HL-60 (cell line): ENCODE data around the gene FBXL7.

Experiments
- CTCF ChIP-seq: IDR thresholded peaks from one replicate; pipeline ENCODE4 v1.5.1; 2011; ENCODE audit warnings: low read length, control low read depth, inconsistent platforms; ENCODE audit not compliant: insufficient read depth
- GABPA ChIP-seq: IDR thresholded peaks from 2 replicates; pipeline ENCODE4 v1.6.1; 2012; ENCODE audit warnings: low read depth
- POLR2AphosphoS5 ChIP-seq: IDR thresholded peaks from 2 replicates; pipeline ENCODE4 v1.6.1; 2012; ENCODE audit warnings: low read depth
- REST ChIP-seq: IDR thresholded peaks from 2 replicates; pipeline ENCODE4 v1.6.1; 2012; ENCODE audit warnings: low read depth; ENCODE audit not compliant: insufficient replicate concordance
- SPI1 ChIP-seq: IDR thresholded peaks from 2 replicates; pipeline ENCODE4 v1.6.1; 2012; ENCODE audit warnings: low read depth, mild to moderate bottlenecking, borderline replicate concordance

GRCh38 chr5:15741591-15741990 lies 241.6 kb downstream of the FBXL7 start:
- TF ChIP-seq POLR2AphosphoS5 (no peak), CTCF (no peak), GABPA (no peak), REST (no peak), SPI1 (no peak)
